C4-2B (cell line): ENCODE measurements around the gene IGF2.

Source experiments
- ZFX ChIP-seq: fragments of 450-650 bp; IDR thresholded peaks from 2 replicates; pipeline ENCODE4 v1.6.1; 2017
- TF ChIP-seq, protein P1 (sequence below): fragments of 450-650 bp; conservative IDR thresholded peaks from 2 replicates; pipeline ENCODE4 v1.5.1; 2017; ENCODE audit warnings: mild to moderate bottlenecking

DNA sequence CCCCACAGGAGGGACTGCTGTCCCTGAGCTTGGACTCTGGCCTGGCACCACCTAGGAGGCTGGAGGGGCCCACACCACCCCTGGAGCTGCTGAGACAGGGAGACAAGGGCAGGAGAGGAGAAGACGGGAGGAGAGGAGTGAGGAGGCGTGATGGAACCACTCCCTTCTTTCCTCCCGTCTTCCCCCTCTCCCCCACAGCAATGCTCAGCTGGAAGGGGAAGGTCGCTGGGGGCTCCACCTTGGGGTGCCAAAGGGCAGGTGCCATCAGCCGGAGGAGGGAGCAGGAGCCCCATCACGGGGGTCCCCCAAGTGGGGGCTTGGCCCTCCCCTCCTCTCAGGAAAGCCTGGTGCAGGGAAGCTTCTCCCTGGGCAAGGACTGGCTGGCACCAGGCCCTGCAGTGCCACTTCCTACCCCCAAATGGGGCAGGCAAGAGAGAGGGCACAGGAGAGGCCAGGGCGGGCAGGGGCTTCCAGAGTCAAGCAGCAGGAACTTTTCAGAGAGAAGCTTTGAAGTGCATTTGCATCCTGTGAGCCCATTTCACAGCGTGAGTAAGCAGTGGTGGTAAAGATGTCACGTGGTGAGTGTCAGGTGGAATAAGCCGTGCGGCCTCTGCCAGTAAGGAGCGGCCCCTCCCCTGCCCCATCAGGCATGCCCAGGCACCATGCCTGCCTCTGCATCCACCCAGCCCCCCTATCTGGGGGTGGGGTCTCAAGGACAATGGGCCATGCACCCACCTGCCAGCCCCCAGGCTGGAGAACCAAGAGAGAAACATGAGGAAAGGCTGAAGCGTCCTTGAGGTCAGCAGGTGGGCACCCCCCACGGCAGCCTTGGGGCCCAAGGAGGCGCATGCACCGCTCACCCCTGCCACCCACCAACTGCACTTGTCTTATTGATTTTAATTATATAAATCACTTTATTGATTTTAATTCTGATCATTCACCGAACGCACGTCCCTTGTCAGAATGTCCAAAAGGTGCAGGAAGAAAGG, 4.9 kb downstream of the IGF2 start:
- TF ChIP-seq, protein P1, sequence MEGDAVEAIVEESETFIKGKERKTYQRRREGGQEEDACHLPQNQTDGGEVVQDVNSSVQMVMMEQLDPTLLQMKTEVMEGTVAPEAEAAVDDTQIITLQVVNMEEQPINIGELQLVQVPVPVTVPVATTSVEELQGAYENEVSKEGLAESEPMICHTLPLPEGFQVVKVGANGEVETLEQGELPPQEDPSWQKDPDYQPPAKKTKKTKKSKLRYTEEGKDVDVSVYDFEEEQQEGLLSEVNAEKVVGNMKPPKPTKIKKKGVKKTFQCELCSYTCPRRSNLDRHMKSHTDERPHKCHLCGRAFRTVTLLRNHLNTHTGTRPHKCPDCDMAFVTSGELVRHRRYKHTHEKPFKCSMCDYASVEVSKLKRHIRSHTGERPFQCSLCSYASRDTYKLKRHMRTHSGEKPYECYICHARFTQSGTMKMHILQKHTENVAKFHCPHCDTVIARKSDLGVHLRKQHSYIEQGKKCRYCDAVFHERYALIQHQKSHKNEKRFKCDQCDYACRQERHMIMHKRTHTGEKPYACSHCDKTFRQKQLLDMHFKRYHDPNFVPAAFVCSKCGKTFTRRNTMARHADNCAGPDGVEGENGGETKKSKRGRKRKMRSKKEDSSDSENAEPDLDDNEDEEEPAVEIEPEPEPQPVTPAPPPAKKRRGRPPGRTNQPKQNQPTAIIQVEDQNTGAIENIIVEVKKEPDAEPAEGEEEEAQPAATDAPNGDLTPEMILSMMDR, result no peak
- no peak for TF ChIP-seq ZFX
